ENCODE data around the gene SLC25A28.

The SLC25A28 gene, protein sequence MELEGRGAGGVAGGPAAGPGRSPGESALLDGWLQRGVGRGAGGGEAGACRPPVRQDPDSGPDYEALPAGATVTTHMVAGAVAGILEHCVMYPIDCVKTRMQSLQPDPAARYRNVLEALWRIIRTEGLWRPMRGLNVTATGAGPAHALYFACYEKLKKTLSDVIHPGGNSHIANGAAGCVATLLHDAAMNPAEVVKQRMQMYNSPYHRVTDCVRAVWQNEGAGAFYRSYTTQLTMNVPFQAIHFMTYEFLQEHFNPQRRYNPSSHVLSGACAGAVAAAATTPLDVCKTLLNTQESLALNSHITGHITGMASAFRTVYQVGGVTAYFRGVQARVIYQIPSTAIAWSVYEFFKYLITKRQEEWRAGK

GRCh38 chr10:99619851-99620710, at the start of gene SLC25A28:
TSS of gene SLC25A28 (minus strand) at chr10:99620439. CDS start at chr10:99620335, 104 bp downstream.
- peak; percentile 99 for DNase-seq

- no peak for DNase-seq
Measured at GRCh38 chr10:99667108-99667751, 47.0 kb upstream of the SLC25A28 start.

DNA sequence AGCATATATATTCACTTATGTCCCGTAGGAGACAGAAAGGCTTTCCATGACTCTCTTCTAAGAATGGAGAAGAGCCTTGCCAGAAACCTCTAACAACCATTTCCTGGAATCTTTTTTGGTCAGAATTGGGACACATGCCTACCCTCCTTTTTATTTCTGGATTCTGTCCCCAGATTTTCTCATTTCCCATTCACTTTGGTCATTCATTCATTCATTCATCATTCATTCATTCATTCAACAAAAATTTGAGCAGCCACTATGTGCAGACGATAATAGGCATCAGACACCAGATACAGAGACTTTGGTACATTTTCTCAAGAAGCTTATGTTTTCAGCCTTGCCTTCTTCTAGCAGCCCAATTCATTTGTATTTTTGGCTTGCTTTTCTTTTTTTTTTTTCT, 45.1 kb upstream of the SLC25A28 start:
- DNase-seq, result no peak

DNA sequence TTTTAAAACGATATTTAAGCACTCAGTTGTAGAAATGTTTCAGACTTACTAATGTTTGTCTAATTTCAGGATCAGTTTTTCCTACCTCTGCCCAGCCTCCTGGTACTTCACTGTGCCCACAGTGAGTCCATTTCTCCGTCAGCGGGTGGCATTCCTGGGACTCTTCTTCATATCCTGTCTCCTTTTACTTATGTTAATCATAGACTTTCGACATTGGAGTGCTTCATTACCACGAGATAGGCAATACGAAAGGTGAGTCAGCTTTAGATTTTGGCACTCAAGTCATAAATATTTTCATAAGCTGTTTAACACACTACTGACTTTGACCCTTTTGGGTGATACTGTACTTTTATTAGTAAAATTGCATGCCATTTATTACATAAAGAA, 41.1 kb upstream of the SLC25A28 start:
- no peak for DNase-seq

- DNase-seq, result no peak
Measured at GRCh38 chr10:99660662-99661376, 40.6 kb upstream of the SLC25A28 start.

DNA sequence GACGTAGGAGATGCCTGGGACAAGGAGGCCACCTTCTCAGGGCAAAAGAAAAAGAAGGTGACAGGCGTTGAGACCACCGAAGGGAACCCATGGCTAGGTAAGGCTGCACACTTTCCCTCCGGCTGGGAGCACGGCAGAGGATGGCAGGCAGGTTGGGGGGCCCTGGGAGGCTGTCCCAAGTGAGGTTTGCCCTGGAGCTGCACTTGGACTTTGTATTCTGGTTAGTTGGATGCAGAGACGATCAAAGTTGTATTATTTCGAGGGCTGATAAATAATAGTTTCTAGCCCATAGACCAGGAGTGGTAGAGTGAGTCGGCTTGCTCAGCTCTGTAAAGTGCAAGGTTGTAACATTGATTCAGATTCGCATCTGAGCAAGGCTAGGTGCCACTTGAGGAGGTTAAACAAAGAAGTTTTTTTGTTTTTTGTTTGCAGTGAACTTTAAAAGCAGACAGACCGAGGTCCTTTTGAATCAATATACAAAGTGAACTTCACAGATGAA, 39.7 kb upstream of the SLC25A28 start:
- no peak for DNase-seq

GRCh38 chr10:99659031-99659867, 39.0 kb upstream of the SLC25A28 start, which contains the start of gene ENTPD7:
TSS of gene ENTPD7 (plus strand) at chr10:99659509. CDS start at chr10:99659957, 448 bp downstream.
- peak; percentile 73 for DNase-seq

DNA sequence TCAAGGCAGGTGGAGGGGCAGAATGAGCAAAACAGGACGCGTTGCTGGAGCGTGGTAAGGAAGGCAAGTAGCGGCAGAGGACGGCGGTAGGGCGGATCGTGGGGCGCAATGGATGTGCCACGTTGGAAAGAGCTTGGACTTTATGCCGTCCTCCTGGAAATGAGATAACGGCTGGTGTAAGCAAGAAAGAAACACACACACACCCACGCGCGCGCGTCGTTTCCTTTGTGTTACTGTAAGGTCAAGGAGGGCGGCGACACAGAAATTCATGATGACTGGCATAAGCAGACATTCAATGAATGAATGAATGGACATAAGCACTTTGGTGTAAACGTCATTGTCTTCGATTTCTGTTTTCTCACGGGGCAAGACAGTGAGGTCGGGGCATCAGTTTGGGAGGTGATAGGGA, 38.4 kb upstream of the SLC25A28 start:
- no peak for DNase-seq

DNA sequence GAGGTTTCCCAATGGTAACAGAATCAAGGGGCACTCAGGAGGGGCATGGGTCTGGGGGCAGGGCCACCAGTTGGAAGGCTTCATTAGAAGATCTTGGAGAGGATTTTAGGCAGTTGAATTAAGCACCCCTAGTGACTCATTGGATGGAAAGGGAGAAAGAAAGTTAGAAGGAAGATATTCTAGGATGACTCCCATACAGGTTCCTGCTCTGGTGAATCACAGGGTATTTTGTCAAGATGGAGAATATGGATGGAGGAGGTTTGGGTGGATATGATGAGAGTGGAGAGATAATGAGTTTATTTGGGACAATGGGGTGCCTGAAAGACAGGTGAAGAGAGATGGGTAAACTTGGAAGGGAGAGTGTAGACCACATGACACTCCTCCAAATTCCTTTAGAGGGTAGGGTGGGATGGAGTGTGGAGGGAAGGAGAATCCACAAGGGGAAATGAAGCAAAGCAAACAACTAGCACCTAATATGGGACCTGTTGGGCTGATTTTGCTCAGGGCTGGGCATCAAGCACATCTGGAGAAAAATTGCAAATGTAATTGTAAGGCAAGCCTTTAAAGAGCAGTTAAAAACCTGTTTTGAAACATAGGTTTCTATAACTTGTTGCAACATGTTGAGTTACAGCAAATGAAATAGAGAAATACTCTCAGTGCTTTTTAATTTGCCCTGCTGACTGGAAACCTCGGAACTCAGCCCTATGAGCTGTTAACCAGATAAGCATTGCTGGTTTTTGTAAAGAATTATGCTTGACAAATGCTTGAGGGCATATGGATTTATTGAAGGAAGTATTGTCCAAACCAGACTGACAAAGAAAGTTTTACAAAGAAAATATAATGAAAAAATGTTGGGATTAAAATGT, 36.2 kb upstream of the SLC25A28 start:
- DNase-seq, result no peak

GRCh38 chr10:99654390-99655175, 34.3 kb upstream of the SLC25A28 start:
- no peak for DNase-seq

DNA sequence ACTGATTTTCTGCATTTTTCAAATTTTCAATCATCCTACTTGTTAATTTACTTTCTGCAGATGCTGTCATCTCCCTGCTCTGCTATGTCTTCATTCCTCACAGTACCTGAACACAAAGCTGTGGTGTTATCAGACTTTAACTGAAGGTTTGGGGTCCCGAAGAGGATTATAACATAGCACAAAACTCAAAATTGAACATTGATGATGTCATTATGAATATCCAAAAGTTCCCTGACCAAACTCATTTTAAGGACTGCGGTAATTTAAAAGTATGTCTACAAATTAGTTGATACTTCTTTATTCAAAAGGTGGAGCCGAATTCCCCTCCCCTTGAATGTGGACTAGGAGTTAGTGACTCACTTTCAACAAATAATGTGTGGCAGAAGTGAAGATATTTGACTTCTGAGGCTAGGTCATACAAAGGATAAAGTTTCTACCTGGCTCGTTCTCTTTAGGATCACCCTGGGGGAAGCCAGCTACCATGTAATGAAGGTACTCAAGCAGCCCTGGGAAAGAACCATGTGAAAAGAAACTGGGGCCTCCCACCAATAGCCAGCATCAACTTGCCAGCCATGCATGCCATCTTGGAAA, 32.7 kb upstream of the SLC25A28 start:
- DNase-seq, result no peak

DNA sequence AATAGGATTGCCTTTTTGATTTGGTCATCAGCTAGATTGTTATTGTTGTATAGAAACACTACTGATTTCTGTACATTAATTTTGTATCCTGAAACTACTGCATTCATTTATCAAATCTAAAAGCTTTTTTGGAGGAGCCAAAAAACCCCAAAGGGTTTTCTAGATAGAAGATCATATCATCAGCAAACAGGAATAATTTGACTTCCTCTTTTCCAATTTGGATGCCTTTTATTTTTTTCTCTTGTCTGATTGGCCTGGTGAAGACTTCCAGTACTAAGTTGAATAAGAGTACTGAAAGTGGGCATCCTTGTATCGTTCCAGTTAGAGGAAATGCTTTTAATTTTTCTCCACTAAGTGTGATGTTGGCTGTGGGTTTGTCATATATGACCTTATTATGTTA, 28.5 kb upstream of the SLC25A28 start:
- DNase-seq, result no peak

- DNase-seq, result no peak
Measured at GRCh38 chr10:99647601-99648151, 27.4 kb upstream of the SLC25A28 start.

DNA sequence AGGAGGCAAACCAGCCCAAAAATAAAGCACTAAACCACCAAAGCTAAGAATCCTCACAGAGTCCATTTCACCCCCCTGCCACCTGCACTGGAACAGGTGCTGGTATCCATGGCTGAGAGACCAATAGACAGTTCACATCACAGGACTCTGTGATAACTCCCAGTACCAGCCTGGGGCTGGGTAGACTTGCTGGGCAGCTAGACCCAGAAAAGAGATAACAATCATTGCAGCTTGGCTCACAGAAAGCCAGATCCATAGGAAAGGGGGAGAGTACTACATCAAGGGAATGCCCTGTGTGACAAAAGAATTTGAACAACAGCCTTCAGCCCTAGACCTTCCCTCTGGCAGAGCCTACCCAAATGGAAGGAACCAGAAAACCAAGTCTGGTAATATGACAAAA, 13.6 kb upstream of the SLC25A28 start:
- DNase-seq, result no peak

DNA sequence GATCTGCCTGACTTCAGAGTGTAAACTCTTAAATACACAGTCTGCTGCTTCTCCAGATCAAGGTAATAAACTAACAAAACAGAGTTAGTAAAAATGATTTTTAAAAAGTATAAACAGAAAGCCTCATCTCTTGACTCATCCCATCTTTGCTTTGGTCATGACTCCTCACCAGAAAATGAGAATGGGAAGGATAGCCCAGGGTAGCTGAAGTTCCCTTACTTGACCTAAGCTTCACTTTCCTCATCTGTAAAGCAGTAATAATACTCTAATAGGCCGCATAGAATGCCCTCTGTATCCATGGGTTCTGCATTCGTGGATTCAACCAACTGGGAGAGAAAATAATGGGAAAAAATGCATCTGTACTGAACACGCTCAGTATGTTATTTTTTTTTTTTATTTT, 11.3 kb upstream of the SLC25A28 start:
- no peak for DNase-seq

DNA sequence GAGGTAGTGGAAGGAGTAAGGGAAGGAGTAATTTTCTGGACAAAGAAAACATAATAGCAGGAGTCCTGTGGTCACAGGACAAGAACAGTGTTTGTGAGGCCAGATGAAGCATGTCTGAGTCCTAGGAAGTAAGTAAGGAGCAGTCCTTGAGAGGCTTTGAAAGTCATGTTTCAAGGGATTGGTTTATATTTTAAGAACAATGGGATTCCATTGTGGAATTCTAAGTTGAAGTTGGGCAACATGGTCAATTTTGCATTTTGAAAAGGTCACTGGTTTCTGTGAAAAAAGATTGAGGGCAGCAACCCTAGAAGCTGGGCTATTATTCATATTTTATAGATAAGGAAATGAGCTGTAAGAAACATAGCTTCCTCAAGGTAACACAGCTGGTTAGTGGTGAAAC, 10.8 kb upstream of the SLC25A28 start:
- no peak for DNase-seq

- DNase-seq, result no peak
Measured at GRCh38 chr10:99630433-99630832, 10.2 kb upstream of the SLC25A28 start.

GRCh38 chr10:99629625-99629978, 9.4 kb upstream of the SLC25A28 start:
- no peak for DNase-seq
